Activated CD8-positive, alpha-beta T cell treated with anti-CD3 and anti-CD28 coated beads, Interleukin-2, amount 10 ng/mL, durations not matched to agents 7 days and 5 days (primary cell): Measurements from ENCODE around the gene PLPPR3. TPM values are rescaled to one million over a fixed set of nuclear protein-coding genes. Genes with fewer than 3 reads are reported as not detected.

ENCODE experiments used
- ATAC-seq: fragments of 150-1000 bp; cut with Tn5 transposase; one replicate; pipeline ENCODE4 v1.10.0; 2021; ENCODE audit warnings: moderate library complexity
- CTCF ChIA-PET: fragments of 350-600 bp; sonication (Branson Sonifier 250); formaldehyde crosslinking; loops from one replicate; lab custom pipeline; 2021; ENCODE audit warnings: antibody characterized with exemption; lab: Charles Lee
- POLR2A ChIA-PET: fragments of 350-600 bp; sonication (Branson Sonifier 250); formaldehyde crosslinking; loops from one replicate; lab custom pipeline; 2021; ENCODE audit warnings: antibody characterized with exemption; lab: Charles Lee
- DNase-seq: peaks from one replicate; pipeline ENCODE4 v3.0.0-alpha.2; 2020
- H3K27ac Mint-ChIP-seq: one replicate; pipeline ENCODE4 v1.8.0; 2021; ENCODE audit warnings: mild to moderate bottlenecking, mixed read lengths
- H3K27me3 Mint-ChIP-seq: one replicate; pipeline ENCODE4 v1.8.0; 2021; ENCODE audit warnings: low read depth, mixed read lengths
- H3K36me3 Mint-ChIP-seq: one replicate; pipeline ENCODE4 v1.8.0; 2021; ENCODE audit warnings: low read depth, mixed read lengths
- H3K4me1 Mint-ChIP-seq: one replicate; pipeline ENCODE4 v1.8.0; 2021; ENCODE audit warnings: low read depth, mixed read lengths
- H3K4me3 Mint-ChIP-seq: one replicate; pipeline ENCODE4 v1.8.0; 2021; ENCODE audit warnings: mild to moderate bottlenecking, mixed read lengths
- H3K9me3 Mint-ChIP-seq: one replicate; pipeline ENCODE4 v1.8.0; 2022; ENCODE audit warnings: mixed read lengths; ENCODE audit not compliant: insufficient read depth
- total RNA-seq, 2 experiments: library from RNA; stranded (reverse); gene quantifications; one replicate each; pipeline ENCODE4 v1.2.3, GENCODE V29; 2021

PLPPR3 gene
- total RNA-seq, 2 experiments from 2014 or later = not detected

GRCh38 chr19:801861-802497 lies 19.8 kb downstream of the PLPPR3 start:
- ATAC-seq = no peak
- H3K9me3 Mint-ChIP-seq = no peaks in the 10 kb centered on the region
- H3K27me3 Mint-ChIP-seq = no peaks in the 10 kb centered on the region
- ChIA-PET POLR2A (interaction anchor here (2.0 kb wide), 1 partner anchor 467 kb away, joined by 4 read pairs; the partner anchor contains the start of gene CIRBP), CTCF (no interaction called here)
- H3K4me3 Mint-ChIP-seq = peak overlapping the region; percentile 67
- H3K36me3 Mint-ChIP-seq = peaks cover 60% of the 10 kb centered on the region
- peak overlapping the region; percentile 68 for H3K27ac Mint-ChIP-seq
- DNase-seq = no peak
- peaks cover 40% of the 10 kb centered on the region for H3K4me1 Mint-ChIP-seq

- ATAC-seq (no peak), DNase-seq (peak; percentile 36)
- Mint-ChIP-seq H3K4me1 (peaks cover 44% of the 10 kb centered on the region), H3K27ac (peak overlapping the region; percentile 68), H3K36me3 (peaks cover 55% of the 10 kb centered on the region), H3K9me3 (no peaks in the 10 kb centered on the region), H3K4me3 (peak overlapping the region; percentile 67), H3K27me3 (no peaks in the 10 kb centered on the region)
- CTCF ChIA-PET = no interaction called here
- POLR2A ChIA-PET = interaction anchor here (2.0 kb wide), 1 partner anchor 468 kb away, joined by 4 read pairs; the partner anchor contains the start of gene CIRBP
These were observed 20.5 kb downstream of the PLPPR3 start for GRCh38 chr19:801030-801860.

- Mint-ChIP-seq H3K27me3 (no peaks in the 10 kb centered on the region), H3K36me3 (peaks cover 53% of the 10 kb centered on the region), H3K9me3 (no peaks in the 10 kb centered on the region), H3K4me3 (peak overlapping the region; percentile 82), H3K4me1 (peaks cover 46% of the 10 kb centered on the region), H3K27ac (peak overlapping the region; percentile 82)
- no peak for ATAC-seq
- DNase-seq = no peak
- POLR2A ChIA-PET = interaction anchor here (0.6 to 2.0 kb wide), 2 partner anchors 306 to 469 kb away, joined by 3 to 4 read pairs; partner anchors contain the start of gene CIRBP
- CTCF ChIA-PET = no interaction called here
These were observed 21.3 kb downstream of the PLPPR3 start for GRCh38 chr19:800360-801029.

- Mint-ChIP-seq H3K4me3 (peak overlapping the region; percentile 82), H3K27me3 (no peaks in the 10 kb centered on the region), H3K36me3 (peaks cover 48% of the 10 kb centered on the region), H3K4me1 (peaks cover 46% of the 10 kb centered on the region), H3K9me3 (no peaks in the 10 kb centered on the region), H3K27ac (peak overlapping the region; percentile 85)
- no peak for ATAC-seq
- peak; percentile 38 for DNase-seq
- POLR2A ChIA-PET = interaction anchor here (1.1 to 1.5 kb wide), 2 partner anchors 8 to 15 kb away, joined by 3 to 7 read pairs; no protein-coding TSS in a partner anchor
- CTCF ChIA-PET = interaction anchor here (1.1 to 1.3 kb wide), 2 partner anchors 29 to 136 kb away, joined by 3 to 5 read pairs; partner anchors contain the start of gene RNF126
These were observed 22.5 kb downstream of the PLPPR3 start for GRCh38 chr19:799076-799881.

- H3K4me3 Mint-ChIP-seq = peak overlapping the region; percentile 82
- ChIA-PET CTCF (interaction anchor here (1.1 to 1.3 kb wide), 2 partner anchors 28 to 135 kb away, joined by 3 to 5 read pairs; partner anchors contain the start of gene RNF126), POLR2A (interaction anchor here (0.9 to 1.5 kb wide), 3 partner anchors 8 to 186 kb away, joined by 3 to 7 read pairs (median 3); partner anchors contain the start of gene WDR18)
- H3K36me3 Mint-ChIP-seq = peaks cover 41% of the 10 kb centered on the region
- ATAC-seq (no peak), DNase-seq (peak; percentile 37)
- H3K9me3 Mint-ChIP-seq = no peaks in the 10 kb centered on the region
- H3K27me3 Mint-ChIP-seq = no peaks in the 10 kb centered on the region
- peak overlapping the region; percentile 85 for H3K27ac Mint-ChIP-seq
- H3K4me1 Mint-ChIP-seq = peaks cover 45% of the 10 kb centered on the region
These were observed 23.2 kb downstream of the PLPPR3 start for GRCh38 chr19:798415-799075.

- Mint-ChIP-seq H3K27me3 (no peaks in the 10 kb centered on the region), H3K27ac (peak overlapping the region; percentile 85), H3K9me3 (no peaks in the 10 kb centered on the region), H3K36me3 (peaks cover 35% of the 10 kb centered on the region), H3K4me3 (peak overlapping the region; percentile 91), H3K4me1 (peaks cover 39% of the 10 kb centered on the region)
- ChIA-PET POLR2A (interaction anchor here (0.9 to 1.5 kb wide), 3 partner anchors 9 to 186 kb away, joined by 3 to 7 read pairs (median 3); partner anchors contain the start of gene WDR18), CTCF (no interaction called here)
- ATAC-seq = peak; percentile 29
- peak; percentile 92 for DNase-seq
These were observed 24.0 kb downstream of the PLPPR3 start for GRCh38 chr19:797528-798414.

GRCh38 chr19:796692-797527 lies 24.8 kb downstream of the PLPPR3 start, which contains the start of gene PTBP1:
TSS of gene PTBP1 (plus strand) at chr19:797452. CDS start at chr19:797498, 46 bp downstream.
- Mint-ChIP-seq H3K4me1 (peaks cover 31% of the 10 kb centered on the region), H3K4me3 (peak within 1 kb of the TSS; percentile 91), H3K27me3 (no peaks in the 10 kb centered on the region), H3K36me3 (peaks cover 28% of the 10 kb centered on the region), H3K9me3 (no peaks in the 10 kb centered on the region), H3K27ac (peak within 1 kb of the TSS; percentile 86)
- DNase-seq (peak; percentile 100), ATAC-seq (peak; percentile 85)
- ChIA-PET POLR2A (interaction anchor here (1.1 kb wide), 1 partner anchor 15 kb away, joined by 3 read pairs; no protein-coding TSS in a partner anchor), CTCF (interaction anchor here (1.1 kb wide), 1 partner anchor 286 kb away, joined by 3 read pairs; no protein-coding TSS in a partner anchor)

GRCh38 chr19:795691-796581 lies 25.8 kb downstream of the PLPPR3 start:
- ChIA-PET POLR2A (interaction anchor here (1.1 kb wide), 1 partner anchor 14 kb away, joined by 3 read pairs; no protein-coding TSS in a partner anchor), CTCF (interaction anchor here (1.1 kb wide), 1 partner anchor 285 kb away, joined by 3 read pairs; no protein-coding TSS in a partner anchor)
- Mint-ChIP-seq H3K27me3 (no peaks in the 10 kb centered on the region), H3K4me1 (peaks cover 21% of the 10 kb centered on the region), H3K36me3 (peaks cover 23% of the 10 kb centered on the region), H3K27ac (no peak overlapping the region), H3K9me3 (no peaks in the 10 kb centered on the region), H3K4me3 (peak overlapping the region; percentile 91)
- ATAC-seq = no peak
- no peak for DNase-seq
